GM10847 (cell line): ENCODE data around the gene HMBS.
A peak's percentile ranks its signal among the peaks of the same experiment; 100 is the strongest.

ENCODE experiments used
- POLR2A ChIP-seq: IDR thresholded peaks from 2 replicates; pipeline ENCODE4 v1.6.1; 2011; ENCODE audit not compliant: insufficient read length; ENCODE audit errors: extremely low read depth

The HMBS gene

GRCh38 chr11:119084663-119085436, at the start of gene HMBS:
TSS of gene HMBS (plus strand) at chr11:119084881. CDS start at chr11:119085034, 153 bp downstream.
- TF ChIP-seq POLR2A = peak; percentile 51

- no peak for TF ChIP-seq POLR2A
Observed at GRCh38 chr11:119038884-119039283, 45.8 kb upstream of the HMBS start.

- TF ChIP-seq POLR2A = no peak
Observed at GRCh38 chr11:119041821-119042514, 42.7 kb upstream of the HMBS start.

GRCh38 chr11:119042927-119043326, 41.8 kb upstream of the HMBS start:
- no peak for TF ChIP-seq POLR2A

- TF ChIP-seq POLR2A = no peak
Observed at GRCh38 chr11:119044708-119045107, 40.0 kb upstream of the HMBS start.

- no peak for TF ChIP-seq POLR2A
Observed at GRCh38 chr11:119046489-119046888, 38.2 kb upstream of the HMBS start.

GRCh38 chr11:119047205-119047604, 37.5 kb upstream of the HMBS start:
- TF ChIP-seq POLR2A = no peak

- TF ChIP-seq POLR2A = no peak
Observed at GRCh38 chr11:119048644-119049043, 36.0 kb upstream of the HMBS start.

- TF ChIP-seq POLR2A = no peak
Observed at GRCh38 chr11:119049081-119049480, 35.6 kb upstream of the HMBS start.

GRCh38 chr11:119051440-119052162, 33.1 kb upstream of the HMBS start:
- TF ChIP-seq POLR2A = no peak

GRCh38 chr11:119052163-119052814, 32.4 kb upstream of the HMBS start:
- peak; percentile 31 for TF ChIP-seq POLR2A

GRCh38 chr11:119054418-119054817, 30.3 kb upstream of the HMBS start:
- TF ChIP-seq POLR2A = no peak

GRCh38 chr11:119055901-119056300, 28.8 kb upstream of the HMBS start:
- no peak for TF ChIP-seq POLR2A

- no peak for TF ChIP-seq POLR2A
Observed at GRCh38 chr11:119056421-119056999, 28.2 kb upstream of the HMBS start.

- TF ChIP-seq POLR2A = peak; percentile 68
Observed at GRCh38 chr11:119057000-119057769, 27.5 kb upstream of the HMBS start, which contains the start of gene HYOU1. TSS of gene HYOU1 (minus strand) at chr11:119057205. CDS start at chr11:119056160, 1,045 bp downstream.

GRCh38 chr11:119061256-119061655, 23.4 kb upstream of the HMBS start:
- TF ChIP-seq POLR2A = no peak
